K562 (cell line): ENCODE results near the gene CEMP1. TPM values are rescaled to one million over a fixed set of nuclear protein-coding genes. Genes with fewer than 3 reads are reported as not detected.

ENCODE experiments used
- C11orf30 ChIP-seq: fragments of 450-650 bp; IDR thresholded peaks from 2 replicates; pipeline ENCODE4 v1.6.1; 2016; ENCODE audit warnings: low read depth, mild to moderate bottlenecking
- DNMT1 ChIP-seq: fragments of 450-650 bp; IDR thresholded peaks from 2 replicates; pipeline ENCODE4 v1.6.1; 2016; ENCODE audit warnings: antibody characterized with exemption, mild to moderate bottlenecking
- EP300 ChIP-seq: IDR thresholded peaks from 2 replicates; pipeline ENCODE4 v1.6.1; 2012; ENCODE audit warnings: low read length, improper control_type of control experiment
- HIVEP1 ChIP-seq: fragments of 250-450 bp; sonication (Bioruptor Pico); IDR thresholded peaks from 2 replicates; pipeline ENCODE4 v1.4.0; 2020; ENCODE audit warnings: mild to moderate bottlenecking
- MCM7 ChIP-seq, 2 experiments: fragments of 450-650 bp; IDR thresholded peaks; 2 replicates each; pipeline ENCODE4 v1.6.1; 2016 to 2018
- NONO ChIP-seq, 2 experiments: fragments of 200-400 bp in 1 of 2; fragments of 450-650 bp in 1 of 2; formaldehyde crosslinking in 1 of 2; IDR thresholded peaks; 2 replicates each; pipeline ENCODE4 v1.6.1; 2017; ENCODE audit warnings: low read depth in 2 of 2, mild to moderate bottlenecking in 2 of 2, moderate library complexity in 2 of 2, low read length in 1 of 2
- PPARD ChIP-seq: fragments of 250-450 bp; sonication (Bioruptor Pico); IDR thresholded peaks from 2 replicates; pipeline ENCODE4 v1.8.0; 2022; ENCODE audit warnings: inconsistent platforms, mild to moderate bottlenecking, moderate library complexity
- PTBP1 ChIP-seq: fragments of 200-400 bp; formaldehyde crosslinking; IDR thresholded peaks from 2 replicates; pipeline ENCODE4 v1.6.1; 2017; ENCODE audit warnings: low read depth, low read length
- SMARCA4 ChIP-seq: fragments of 450-650 bp; IDR thresholded peaks from 2 replicates; pipeline ENCODE4 v1.6.1; 2016
- SP1 ChIP-seq: sonication (generic); formaldehyde crosslinking; IDR thresholded peaks from 2 replicates; pipeline ENCODE4 v1.8.1; 2022; ENCODE audit warnings: mild to moderate bottlenecking, missing genetic modification reagents
- TOE1 ChIP-seq, 2 experiments: fragments of 450-650 bp in 1 of 2; sonication (generic) in 1 of 2; formaldehyde crosslinking in 1 of 2; IDR thresholded peaks; 2 replicates each; pipeline versions ENCODE4 v1.7.1 to v1.8.0; 2016 to 2022; ENCODE audit warnings: borderline replicate concordance in 2 of 2, mild to moderate bottlenecking in 2 of 2, antibody characterized with exemption in 1 of 2, inconsistent platforms in 1 of 2, low read depth in 1 of 2, missing genetic modification reagents in 1 of 2, moderate library complexity in 1 of 2
- U2AF1 ChIP-seq: fragments of 200-400 bp; formaldehyde crosslinking; optimal IDR thresholded peaks from 2 replicates; pipeline ENCODE3; 2017; ENCODE audit warnings: mild to moderate bottlenecking, low read depth, low read length, moderate library complexity
- ZNF696 ChIP-seq: fragments of 250-450 bp; sonication (Bioruptor Pico); conservative IDR thresholded peaks from 2 replicates; pipeline ENCODE4 v1.4.0; 2020; ENCODE audit warnings: mild to moderate bottlenecking, moderate library complexity
- ZNF830 ChIP-seq: fragments of 250-450 bp; sonication (Bioruptor Pico); IDR thresholded peaks from 2 replicates; pipeline ENCODE4 v1.5.0; 2021; ENCODE audit warnings: mild to moderate bottlenecking
- polyA plus RNA-seq, 8 experiments: library from polyadenylated mRNA; depleted of rRNA in 4 of 8; stranded (reverse) in 5 of 8; unstranded in 3 of 8; fragments of >200 nt; fragmentation: Nextera tagmentation in 2 of 8; fragmentation: Illumina TruSeq in 1 of 8; extraction: Ambion mirVana in 2 of 8; extraction: Trizol in 1 of 8; gene quantifications; 2 replicates each; pipeline versions ENCODE4 v1.2.1 to v1.2.3, GENCODE V29; 2011 to 2014; ENCODE audit warnings: inconsistent platforms in 1 of 8, missing spikeins in 1 of 8
- total RNA-seq, 7 experiments: library from RNA; depleted of rRNA in 6 of 7; stranded (reverse); fragments of >200 nt in 6 of 7; fragmentation: Illumina TruSeq in 2 of 7; extraction: Trizol in 2 of 7; gene quantifications; 2 replicates each; pipeline versions ENCODE4 v1.2.1 to v1.2.3, GENCODE V29; 2011 to 2021; ENCODE audit warnings: low replicate concordance in 1 of 7
- TF ChIP-seq, protein P1 (sequence below): sonication (generic); formaldehyde crosslinking; IDR thresholded peaks from 2 replicates; pipeline ENCODE4 v1.8.1; 2023; ENCODE audit warnings: missing genetic modification reagents, mild to moderate bottlenecking, borderline replicate concordance
- TF ChIP-seq, protein P2 (sequence below), 2 experiments: fragments of 450-650 bp; IDR thresholded peaks; 2 replicates each; pipeline ENCODE4 v1.6.1; 2018; ENCODE audit warnings: mild to moderate bottlenecking in 2 of 2, low read depth in 1 of 2; ENCODE audit not compliant: partially characterized antibody in 2 of 2
- TF ChIP-seq, protein P3 (sequence below): fragments of 450-650 bp; formaldehyde crosslinking; IDR thresholded peaks from 2 replicates; pipeline ENCODE4 v1.4.0; 2020; ENCODE audit warnings: mild to moderate bottlenecking, moderate library complexity

CEMP1 gene
- total and polyA plus RNA-seq, 9 of the 15 experiments (the other 6 are each of a cell fraction or from before 2014, with no cell fraction given) = 0.05 to 0.45 TPM; not detected in 7

DNA sequence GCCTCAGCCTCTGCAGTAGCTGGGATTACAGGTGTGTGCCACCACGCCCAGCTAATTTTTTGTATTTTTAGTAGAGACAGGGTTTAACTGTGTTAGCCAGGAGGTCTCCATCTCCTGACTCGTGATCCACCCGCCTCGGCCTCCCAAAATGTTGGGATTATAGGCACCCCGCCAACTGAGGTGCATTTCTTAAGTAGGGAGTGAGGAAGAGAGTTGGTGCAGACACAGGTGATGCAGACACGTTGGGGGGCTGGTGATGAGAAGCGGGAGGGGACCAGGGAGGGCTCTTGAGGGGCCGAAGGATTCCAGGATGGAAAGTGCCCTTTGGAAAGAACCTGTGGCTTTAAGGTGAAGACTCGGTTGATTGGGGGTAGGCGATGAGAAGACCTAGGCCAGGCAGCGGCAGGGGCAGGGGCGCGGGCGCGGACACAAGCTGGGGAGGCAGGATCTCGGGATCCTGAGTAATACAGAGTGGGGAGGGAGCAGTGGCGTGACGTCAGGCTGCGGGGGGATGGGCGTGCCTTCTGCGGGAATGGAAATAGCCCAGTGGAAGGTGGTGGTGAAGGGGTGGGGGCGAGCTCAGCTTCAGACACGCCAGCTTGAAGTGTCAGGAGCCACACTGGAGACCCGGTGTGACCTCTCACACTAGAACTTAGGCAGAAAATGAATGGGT, 19.9 kb downstream of the CEMP1 start (continued):
- TF ChIP-seq, protein P1, sequence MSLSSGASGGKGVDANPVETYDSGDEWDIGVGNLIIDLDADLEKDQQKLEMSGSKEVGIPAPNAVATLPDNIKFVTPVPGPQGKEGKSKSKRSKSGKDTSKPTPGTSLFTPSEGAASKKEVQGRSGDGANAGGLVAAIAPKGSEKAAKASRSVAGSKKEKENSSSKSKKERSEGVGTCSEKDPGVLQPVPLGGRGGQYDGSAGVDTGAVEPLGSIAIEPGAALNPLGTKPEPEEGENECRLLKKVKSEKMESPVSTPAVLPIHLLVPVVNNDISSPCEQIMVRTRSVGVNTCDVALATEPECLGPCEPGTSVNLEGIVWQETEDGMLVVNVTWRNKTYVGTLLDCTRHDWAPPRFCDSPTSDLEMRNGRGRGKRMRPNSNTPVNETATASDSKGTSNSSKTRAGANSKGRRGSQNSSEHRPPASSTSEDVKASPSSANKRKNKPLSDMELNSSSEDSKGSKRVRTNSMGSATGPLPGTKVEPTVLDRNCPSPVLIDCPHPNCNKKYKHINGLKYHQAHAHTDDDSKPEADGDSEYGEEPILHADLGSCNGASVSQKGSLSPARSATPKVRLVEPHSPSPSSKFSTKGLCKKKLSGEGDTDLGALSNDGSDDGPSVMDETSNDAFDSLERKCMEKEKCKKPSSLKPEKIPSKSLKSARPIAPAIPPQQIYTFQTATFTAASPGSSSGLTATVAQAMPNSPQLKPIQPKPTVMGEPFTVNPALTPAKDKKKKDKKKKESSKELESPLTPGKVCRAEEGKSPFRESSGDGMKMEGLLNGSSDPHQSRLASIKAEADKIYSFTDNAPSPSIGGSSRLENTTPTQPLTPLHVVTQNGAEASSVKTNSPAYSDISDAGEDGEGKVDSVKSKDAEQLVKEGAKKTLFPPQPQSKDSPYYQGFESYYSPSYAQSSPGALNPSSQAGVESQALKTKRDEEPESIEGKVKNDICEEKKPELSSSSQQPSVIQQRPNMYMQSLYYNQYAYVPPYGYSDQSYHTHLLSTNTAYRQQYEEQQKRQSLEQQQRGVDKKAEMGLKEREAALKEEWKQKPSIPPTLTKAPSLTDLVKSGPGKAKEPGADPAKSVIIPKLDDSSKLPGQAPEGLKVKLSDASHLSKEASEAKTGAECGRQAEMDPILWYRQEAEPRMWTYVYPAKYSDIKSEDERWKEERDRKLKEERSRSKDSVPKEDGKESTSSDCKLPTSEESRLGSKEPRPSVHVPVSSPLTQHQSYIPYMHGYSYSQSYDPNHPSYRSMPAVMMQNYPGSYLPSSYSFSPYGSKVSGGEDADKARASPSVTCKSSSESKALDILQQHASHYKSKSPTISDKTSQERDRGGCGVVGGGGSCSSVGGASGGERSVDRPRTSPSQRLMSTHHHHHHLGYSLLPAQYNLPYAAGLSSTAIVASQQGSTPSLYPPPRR (CRISPR knock-in tag) = no peak
- no peak for TF ChIP-seq SMARCA4
- TF ChIP-seq EP300 = no peak
- TF ChIP-seq SP1 (CRISPR knock-in tag) = peak; percentile 68
- no peak for TF ChIP-seq PPARD (CRISPR knock-in tag)
- TF ChIP-seq C11orf30 = no peak
- TF ChIP-seq MCM7 (IDR thresholded peaks at IDR 0.05) = no peak
- TF ChIP-seq, protein P2, sequence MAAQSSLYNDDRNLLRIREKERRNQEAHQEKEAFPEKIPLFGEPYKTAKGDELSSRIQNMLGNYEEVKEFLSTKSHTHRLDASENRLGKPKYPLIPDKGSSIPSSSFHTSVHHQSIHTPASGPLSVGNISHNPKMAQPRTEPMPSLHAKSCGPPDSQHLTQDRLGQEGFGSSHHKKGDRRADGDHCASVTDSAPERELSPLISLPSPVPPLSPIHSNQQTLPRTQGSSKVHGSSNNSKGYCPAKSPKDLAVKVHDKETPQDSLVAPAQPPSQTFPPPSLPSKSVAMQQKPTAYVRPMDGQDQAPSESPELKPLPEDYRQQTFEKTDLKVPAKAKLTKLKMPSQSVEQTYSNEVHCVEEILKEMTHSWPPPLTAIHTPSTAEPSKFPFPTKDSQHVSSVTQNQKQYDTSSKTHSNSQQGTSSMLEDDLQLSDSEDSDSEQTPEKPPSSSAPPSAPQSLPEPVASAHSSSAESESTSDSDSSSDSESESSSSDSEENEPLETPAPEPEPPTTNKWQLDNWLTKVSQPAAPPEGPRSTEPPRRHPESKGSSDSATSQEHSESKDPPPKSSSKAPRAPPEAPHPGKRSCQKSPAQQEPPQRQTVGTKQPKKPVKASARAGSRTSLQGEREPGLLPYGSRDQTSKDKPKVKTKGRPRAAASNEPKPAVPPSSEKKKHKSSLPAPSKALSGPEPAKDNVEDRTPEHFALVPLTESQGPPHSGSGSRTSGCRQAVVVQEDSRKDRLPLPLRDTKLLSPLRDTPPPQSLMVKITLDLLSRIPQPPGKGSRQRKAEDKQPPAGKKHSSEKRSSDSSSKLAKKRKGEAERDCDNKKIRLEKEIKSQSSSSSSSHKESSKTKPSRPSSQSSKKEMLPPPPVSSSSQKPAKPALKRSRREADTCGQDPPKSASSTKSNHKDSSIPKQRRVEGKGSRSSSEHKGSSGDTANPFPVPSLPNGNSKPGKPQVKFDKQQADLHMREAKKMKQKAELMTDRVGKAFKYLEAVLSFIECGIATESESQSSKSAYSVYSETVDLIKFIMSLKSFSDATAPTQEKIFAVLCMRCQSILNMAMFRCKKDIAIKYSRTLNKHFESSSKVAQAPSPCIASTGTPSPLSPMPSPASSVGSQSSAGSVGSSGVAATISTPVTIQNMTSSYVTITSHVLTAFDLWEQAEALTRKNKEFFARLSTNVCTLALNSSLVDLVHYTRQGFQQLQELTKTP (IDR thresholded peaks at IDR 0.05; ENCODE audit: low read depth in 1 of 2, partially characterized antibody in 2 of 2) = peak in 1 of 2 experiments; percentile 87
- TF ChIP-seq DNMT1 = no peak
- no peak for TF ChIP-seq ZNF696 (CRISPR knock-in tag)
- TF ChIP-seq TOE1 (IDR thresholded peaks at IDR 0.05; ENCODE audit: borderline replicate concordance) = no peak; the same call in none of the 2 replicates
- TF ChIP-seq TOE1 (CRISPR knock-in tag; IDR thresholded peaks at IDR 0.05; ENCODE audit: borderline replicate concordance, low read depth) = 0 out of 2 replicates have a peak, but pooled peaks have one; percentile 27
- TF ChIP-seq ZNF830 (CRISPR knock-in tag) = no peak
- TF ChIP-seq, protein P3, sequence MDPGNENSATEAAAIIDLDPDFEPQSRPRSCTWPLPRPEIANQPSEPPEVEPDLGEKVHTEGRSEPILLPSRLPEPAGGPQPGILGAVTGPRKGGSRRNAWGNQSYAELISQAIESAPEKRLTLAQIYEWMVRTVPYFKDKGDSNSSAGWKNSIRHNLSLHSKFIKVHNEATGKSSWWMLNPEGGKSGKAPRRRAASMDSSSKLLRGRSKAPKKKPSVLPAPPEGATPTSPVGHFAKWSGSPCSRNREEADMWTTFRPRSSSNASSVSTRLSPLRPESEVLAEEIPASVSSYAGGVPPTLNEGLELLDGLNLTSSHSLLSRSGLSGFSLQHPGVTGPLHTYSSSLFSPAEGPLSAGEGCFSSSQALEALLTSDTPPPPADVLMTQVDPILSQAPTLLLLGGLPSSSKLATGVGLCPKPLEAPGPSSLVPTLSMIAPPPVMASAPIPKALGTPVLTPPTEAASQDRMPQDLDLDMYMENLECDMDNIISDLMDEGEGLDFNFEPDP (CRISPR knock-in tag) = no peak
- TF ChIP-seq HIVEP1 = no peak
- no peak for TF ChIP-seq NONO (IDR thresholded peaks at IDR 0.05; ENCODE audit: low read depth in 2 of 2, low read length in 1 of 2)
- TF ChIP-seq PTBP1 = no peak
- TF ChIP-seq U2AF1 = no peak
